Endothelial cell (in vitro differentiated cells): ENCODE results near the gene AP4E1. TPM values are rescaled to one million over a fixed set of nuclear protein-coding genes. Genes with fewer than 3 reads are reported as not detected.

ENCODE experiments used
- DNase-seq: peaks from one replicate; pipeline ENCODE4 v3.0.0; 2021; ENCODE audit warnings: low spot score
- H3K27ac Mint-ChIP-seq: one replicate; pipeline ENCODE4 v1.8.0; 2021; ENCODE audit warnings: mixed read lengths, inconsistent platforms; ENCODE audit not compliant: unreplicated experiment
- H3K27me3 Mint-ChIP-seq: one replicate; pipeline ENCODE4 v1.8.0; 2021; ENCODE audit warnings: mild to moderate bottlenecking, moderate library complexity, mixed read lengths, inconsistent platforms; ENCODE audit not compliant: unreplicated experiment
- H3K36me3 Mint-ChIP-seq: one replicate; pipeline ENCODE4 v1.8.0; 2021; ENCODE audit warnings: mild to moderate bottlenecking, low read depth, mixed read lengths, inconsistent platforms; ENCODE audit not compliant: unreplicated experiment
- H3K4me1 Mint-ChIP-seq: one replicate; pipeline ENCODE4 v1.8.0; 2021; ENCODE audit warnings: mild to moderate bottlenecking, mixed read lengths, inconsistent platforms; ENCODE audit not compliant: unreplicated experiment
- H3K4me3 Mint-ChIP-seq: one replicate; pipeline ENCODE4 v1.8.0; 2021; ENCODE audit warnings: mild to moderate bottlenecking, mixed read lengths, inconsistent platforms; ENCODE audit not compliant: unreplicated experiment
- H3K9me3 Mint-ChIP-seq: one replicate; pipeline ENCODE4 v1.8.0; 2021; ENCODE audit warnings: mixed read lengths, inconsistent platforms; ENCODE audit not compliant: unreplicated experiment
- CTCF ChIP-seq: fragments of 200-600 bp; sonication (generic); IDR thresholded peaks from one replicate; pipeline ENCODE4 v1.5.0; 2021; ENCODE audit warnings: antibody characterized with exemption; ENCODE audit not compliant: unreplicated experiment
- total RNA-seq: library from RNA; stranded (reverse); fragmentation: NEBNext Ultra II Directional; extraction: Animal tissue kit (Norgen Biotek cat#: 25700); gene quantifications from one replicate; pipeline ENCODE4 v1.2.1, GENCODE V29; 2021; ENCODE audit not compliant: unreplicated experiment

The AP4E1 gene
- total RNA-seq, 1 donor from 2014 or later = 7.4 TPM

- Mint-ChIP-seq H3K4me3 (no peak overlapping the region), H3K36me3 (peaks cover 5% of the 10 kb centered on the region), H3K27me3 (no peaks in the 10 kb centered on the region), H3K4me1 (peaks cover 5% of the 10 kb centered on the region), H3K9me3 (no peaks in the 10 kb centered on the region), H3K27ac (no peak overlapping the region)
- DNase-seq = no peak
- no peak for TF ChIP-seq CTCF
Measured at GRCh38 chr15:51038974-51039319, 130.5 kb downstream of the AP4E1 start.

DNA sequence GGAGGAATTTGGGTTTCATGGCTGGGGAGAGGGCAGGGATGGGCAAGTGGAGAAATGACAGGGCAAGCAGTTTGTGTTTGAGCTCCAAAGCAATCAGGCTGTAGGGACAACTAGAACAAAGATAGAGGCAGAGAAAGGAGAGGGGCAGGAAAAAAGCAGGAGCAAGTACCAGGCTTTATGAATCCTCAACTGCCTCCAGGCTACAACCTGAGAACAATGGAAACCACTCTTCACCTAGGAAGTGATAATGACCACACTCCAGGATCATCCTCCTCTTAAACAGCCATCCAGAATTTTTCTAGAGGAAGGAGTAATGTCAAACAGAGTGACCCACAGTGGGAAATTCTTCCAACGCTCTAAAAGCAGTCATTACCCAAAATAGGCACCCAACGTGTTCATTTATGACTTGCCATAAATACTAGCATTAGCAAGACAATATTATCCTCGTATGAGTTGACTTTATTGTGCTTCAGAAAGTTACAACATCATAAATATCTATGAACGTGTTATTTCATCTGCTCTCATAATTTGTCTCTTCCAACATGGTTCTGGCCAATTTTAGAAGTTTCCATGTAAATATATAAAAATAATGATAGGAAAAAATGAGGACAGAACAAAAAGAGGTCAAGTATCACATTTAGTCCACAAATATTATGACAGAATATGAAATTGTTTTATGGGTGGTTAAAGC is 135.7 kb downstream of the AP4E1 start:
- Mint-ChIP-seq H3K4me1 (peaks cover 17% of the 10 kb centered on the region), H3K9me3 (no peaks in the 10 kb centered on the region)
- TF ChIP-seq CTCF = no peak

DNA sequence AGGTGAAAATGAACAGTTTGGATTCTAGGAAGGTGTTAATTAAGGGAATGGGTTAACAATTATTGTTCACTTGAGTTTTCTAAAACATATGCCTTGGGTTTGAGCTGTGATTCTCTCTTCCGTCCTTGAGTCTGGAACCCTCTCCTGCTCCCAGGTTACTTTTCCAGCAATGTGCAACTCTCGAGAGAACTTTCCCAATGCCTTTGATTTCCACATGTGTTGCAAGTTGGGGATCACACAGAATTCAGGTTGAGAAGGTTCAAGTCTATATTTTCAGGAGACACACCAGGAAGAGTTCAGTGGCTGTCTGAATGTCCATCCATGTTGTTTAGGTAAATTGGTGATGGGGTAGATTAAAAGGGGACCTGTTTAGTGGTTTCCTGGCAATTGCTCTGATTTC is 137.5 kb downstream of the AP4E1 start:
- no peaks in the 10 kb centered on the region for H3K27me3 Mint-ChIP-seq
- TF ChIP-seq CTCF = no peak
- peaks cover 5% of the 10 kb centered on the region for H3K36me3 Mint-ChIP-seq
- H3K9me3 Mint-ChIP-seq = no peaks in the 10 kb centered on the region
- peaks cover 17% of the 10 kb centered on the region for H3K4me1 Mint-ChIP-seq
- no peak overlapping the region for H3K27ac Mint-ChIP-seq
- no peak overlapping the region for H3K4me3 Mint-ChIP-seq
- DNase-seq = no peak

More for the DNA sequence above, 135.7 kb downstream of the AP4E1 start:
- DNase-seq = no peak
- no peak overlapping the region for H3K27ac Mint-ChIP-seq
- no peak overlapping the region for H3K4me3 Mint-ChIP-seq
- no peaks in the 10 kb centered on the region for H3K27me3 Mint-ChIP-seq
- H3K36me3 Mint-ChIP-seq = peaks cover 5% of the 10 kb centered on the region

DNA sequence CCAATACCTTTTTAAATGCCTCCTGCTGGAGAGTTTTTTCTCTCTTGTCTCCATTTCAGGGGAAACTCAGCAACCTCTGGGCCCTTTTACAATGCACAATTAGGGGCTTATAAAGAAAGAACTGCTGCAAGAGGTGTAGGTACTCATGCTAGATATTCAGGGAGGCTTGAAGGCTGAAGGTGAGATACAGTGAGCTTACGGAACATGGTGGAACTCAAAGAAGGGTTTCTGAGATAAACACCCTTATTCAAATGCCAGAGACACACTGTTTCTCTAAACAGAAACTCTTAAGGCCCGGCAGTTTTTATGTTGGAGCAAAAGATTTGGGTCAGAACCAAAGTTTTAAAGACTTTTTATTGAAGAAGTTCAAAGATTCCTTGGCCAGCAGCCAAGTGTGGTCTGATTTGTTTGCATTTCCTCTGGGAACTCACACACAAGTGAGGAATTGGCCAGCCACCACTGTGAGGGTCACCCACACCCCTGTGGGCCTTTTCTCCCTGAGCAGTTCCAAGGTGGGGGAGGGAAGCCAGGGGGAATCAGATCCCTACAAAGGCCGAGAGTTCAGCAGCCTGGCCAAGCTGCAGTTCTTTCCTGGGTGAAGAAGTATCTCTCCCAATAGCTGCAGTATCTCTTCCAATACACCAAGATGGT is 138.4 kb downstream of the AP4E1 start:
- no peak overlapping the region for H3K27ac Mint-ChIP-seq
- H3K27me3 Mint-ChIP-seq = peaks cover 1% of the 10 kb centered on the region
- H3K9me3 Mint-ChIP-seq = no peaks in the 10 kb centered on the region
- H3K36me3 Mint-ChIP-seq = peaks cover 5% of the 10 kb centered on the region
- TF ChIP-seq CTCF = no peak
- H3K4me1 Mint-ChIP-seq = peaks cover 17% of the 10 kb centered on the region
- DNase-seq = no peak
- H3K4me3 Mint-ChIP-seq = no peak overlapping the region

GRCh38 chr15:51048308-51048707 is 139.8 kb downstream of the AP4E1 start:
- no peak overlapping the region for H3K4me3 Mint-ChIP-seq
- TF ChIP-seq CTCF = no peak
- H3K4me1 Mint-ChIP-seq = peaks cover 17% of the 10 kb centered on the region
- no peak overlapping the region for H3K27ac Mint-ChIP-seq
- H3K9me3 Mint-ChIP-seq = no peaks in the 10 kb centered on the region
- H3K36me3 Mint-ChIP-seq = peaks cover 5% of the 10 kb centered on the region
- DNase-seq = no peak
- peaks cover 3% of the 10 kb centered on the region for H3K27me3 Mint-ChIP-seq
